ENCODE data around the gene ASB3. TPM values are rescaled to one million over a fixed set of nuclear protein-coding genes. Genes with fewer than 3 reads are reported as not detected.

The ASB3 gene
- total RNA-seq, 1 donor from 2014 or later, result 17.3 TPM

- Histone ChIP-seq H3K4me3 (ENCODE audit: low read depth, low read length) (no peak overlapping the region), H3K27me3 (ENCODE audit: control insufficient read depth, insufficient read depth, low read length) (no peaks in the 10 kb centered on the region), H3K36me3 (ENCODE audit: control insufficient read depth, insufficient read depth, low read length) (no peaks in the 10 kb centered on the region)
- no peak for TF ChIP-seq CTCF (IDR thresholded peaks at IDR 0.05; ENCODE audit: insufficient read depth, low read length, poor library complexity, severe bottlenecking)
- no peak for DNase-seq (ENCODE audit: low read depth)
These were observed 32.9 kb upstream of the ASB3 start for GRCh38 chr2:53819634-53820033.

GRCh38 chr2:53818854-53819435, 32.2 kb upstream of the ASB3 start:
- no peak for TF ChIP-seq CTCF (IDR thresholded peaks at IDR 0.05; ENCODE audit: insufficient read depth, low read length, poor library complexity, severe bottlenecking)
- no peak overlapping the region for H3K4me3 ChIP-seq (ENCODE audit: low read depth, low read length)
- DNase-seq (ENCODE audit: low read depth), result no peak
- H3K27me3 ChIP-seq (ENCODE audit: control insufficient read depth, insufficient read depth, low read length), result no peaks in the 10 kb centered on the region
- H3K36me3 ChIP-seq (ENCODE audit: control insufficient read depth, insufficient read depth, low read length), result no peaks in the 10 kb centered on the region

- no peaks in the 10 kb centered on the region for H3K27me3 ChIP-seq (ENCODE audit: control insufficient read depth, insufficient read depth, low read length)
- no peak for DNase-seq (ENCODE audit: low read depth)
- TF ChIP-seq CTCF (IDR thresholded peaks at IDR 0.05; ENCODE audit: insufficient read depth, low read length, poor library complexity, severe bottlenecking), result no peak
- no peaks in the 10 kb centered on the region for H3K36me3 ChIP-seq (ENCODE audit: control insufficient read depth, insufficient read depth, low read length)
- H3K4me3 ChIP-seq (ENCODE audit: low read depth, low read length), result no peak overlapping the region
These were observed 26.4 kb upstream of the ASB3 start for GRCh38 chr2:53813151-53813550.

GRCh38 chr2:53811601-53812000, 24.8 kb upstream of the ASB3 start:
- DNase-seq (ENCODE audit: low read depth), result no peak
- Histone ChIP-seq H3K36me3 (ENCODE audit: control insufficient read depth, insufficient read depth, low read length) (no peaks in the 10 kb centered on the region), H3K4me3 (ENCODE audit: low read depth, low read length) (no peak overlapping the region), H3K27me3 (ENCODE audit: control insufficient read depth, insufficient read depth, low read length) (no peaks in the 10 kb centered on the region)
- TF ChIP-seq CTCF (IDR thresholded peaks at IDR 0.05; ENCODE audit: insufficient read depth, low read length, poor library complexity, severe bottlenecking), result no peak

GRCh38 chr2:53802617-53803151, 15.9 kb upstream of the ASB3 start:
- no peaks in the 10 kb centered on the region for H3K36me3 ChIP-seq (ENCODE audit: control insufficient read depth, insufficient read depth, low read length)
- TF ChIP-seq CTCF (IDR thresholded peaks at IDR 0.05; ENCODE audit: insufficient read depth, low read length, poor library complexity, severe bottlenecking), result no peak
- no peak for DNase-seq (ENCODE audit: low read depth)

GRCh38 chr2:53801547-53801946, 14.8 kb upstream of the ASB3 start:
- Histone ChIP-seq H3K27me3 (ENCODE audit: control insufficient read depth, insufficient read depth, low read length) (no peaks in the 10 kb centered on the region), H3K4me3 (ENCODE audit: low read depth, low read length) (no peak overlapping the region), H3K36me3 (ENCODE audit: control insufficient read depth, insufficient read depth, low read length) (no peaks in the 10 kb centered on the region)
- DNase-seq (ENCODE audit: low read depth), result no peak
- TF ChIP-seq CTCF (IDR thresholded peaks at IDR 0.05; ENCODE audit: insufficient read depth, low read length, poor library complexity, severe bottlenecking), result no peak

More at GRCh38 chr2:53802617-53803151, 15.9 kb upstream of the ASB3 start:
- no peaks in the 10 kb centered on the region for H3K27me3 ChIP-seq (ENCODE audit: control insufficient read depth, insufficient read depth, low read length)
- no peak overlapping the region for H3K4me3 ChIP-seq (ENCODE audit: low read depth, low read length)

Data from kidney epithelial cell (primary cell).